ENCODE measurements around the gene PGAM2. TPM values are rescaled to one million over a fixed set of nuclear protein-coding genes. Genes with fewer than 3 reads are reported as not detected.

PGAM2 gene
- total and polyA plus RNA-seq, 12 donors = 0.76 to 30.1 (median 6.7) TPM

- intact Hi-C loops (cut with DNase I) = no loop called here
- H3K9me3 ChIP-seq (replicated peaks in 1 of 3) = no peaks in the 10 kb centered on the region
- peak overlapping the region in 2 of 5 donors; percentile 7 to 26 for H3K27ac ChIP-seq
- H3K4me1 ChIP-seq (replicated peaks in 1 of 2) = no peaks in the 10 kb centered on the region
- no peaks in the 10 kb centered on the region for H3K27me3 ChIP-seq
- H3K4me3 ChIP-seq = no peak overlapping the region
- 47 to 69% (median 58%) methylated on average over 2 of the region's 2 CpGs for WGBS, 4 donors
- no peaks in the 10 kb centered on the region for H3K36me3 ChIP-seq (replicated peaks in 1 of 2)
- no peak for DNase-seq
- no peak for TF ChIP-seq POLR2A (IDR thresholded peaks at IDR 0.05)
- TF ChIP-seq CTCF (IDR thresholded peaks at IDR 0.05) = no peak
Measured at GRCh38 chr7:44094365-44094764, 29.0 kb upstream of the PGAM2 start.

- no peaks in the 10 kb centered on the region for H3K4me1 ChIP-seq (replicated peaks in 1 of 2)
- DNase-seq = no peak
Measured at GRCh38 chr7:44093102-44093641, 27.8 kb upstream of the PGAM2 start.

GRCh38 chr7:44087911-44088838 lies 22.8 kb upstream of the PGAM2 start:
- intact Hi-C loops (cut with DNase I) = no loop called here
- no peak for DNase-seq
- no peaks in the 10 kb centered on the region for H3K36me3 ChIP-seq (replicated peaks in 1 of 2)
- WGBS, 4 donors = 52 to 63% (median 56%) methylated on average over 20 of the region's 20 CpGs
- peaks cover 0 to 3% of the 10 kb centered on the region in 2 donors for H3K4me1 ChIP-seq (replicated peaks in 1 of 2)
- no peak for TF ChIP-seq POLR2A (IDR thresholded peaks at IDR 0.05)
- TF ChIP-seq CTCF (IDR thresholded peaks at IDR 0.05) = no peak
- no peak overlapping the region for H3K4me3 ChIP-seq
- no peaks in the 10 kb centered on the region for H3K9me3 ChIP-seq (replicated peaks in 1 of 3)
- no peaks in the 10 kb centered on the region for H3K27me3 ChIP-seq
- H3K27ac ChIP-seq = peak overlapping the region in 3 of 5 donors; percentile 21 to 80 (median 72)

More at GRCh38 chr7:44093102-44093641, 27.8 kb upstream of the PGAM2 start:
- TF ChIP-seq POLR2A (IDR thresholded peaks at IDR 0.05) (no peak), CTCF (IDR thresholded peaks at IDR 0.05) (no peak)
- 78 to 82% (median 79%) methylated on average over 4 to 6 of the region's 6 CpGs for WGBS, 4 donors
- Histone ChIP-seq H3K27ac (peak overlapping the region in 1 of 5 donors; percentile 27), H3K36me3 (replicated peaks in 1 of 2) (no peaks in the 10 kb centered on the region), H3K9me3 (replicated peaks in 1 of 3) (no peaks in the 10 kb centered on the region), H3K27me3 (no peaks in the 10 kb centered on the region), H3K4me3 (no peak overlapping the region)
- intact Hi-C loops (cut with DNase I) = no loop called here

GRCh38 chr7:44086627-44087026 lies 21.3 kb upstream of the PGAM2 start:
- Histone ChIP-seq H3K4me1 (replicated peaks in 1 of 2) (peaks cover 3% of the 10 kb centered on the region in 2 donors), H3K4me3 (no peak overlapping the region), H3K27me3 (no peaks in the 10 kb centered on the region), H3K9me3 (replicated peaks in 1 of 3) (no peaks in the 10 kb centered on the region), H3K27ac (peak overlapping the region in 2 of 5 donors; percentile 72 to 80), H3K36me3 (replicated peaks in 1 of 2) (no peaks in the 10 kb centered on the region)
- TF ChIP-seq CTCF (IDR thresholded peaks at IDR 0.05) (no peak), POLR2A (IDR thresholded peaks at IDR 0.05) (no peak)
- 96 to 98% (median 98%) methylated on average over 3 of the region's 3 CpGs for WGBS, 4 donors
- intact Hi-C loops (cut with DNase I) = no loop called here
- no peak for DNase-seq
